Measurements from ENCODE around the gene RAB31.

Gene RAB31

DNA sequence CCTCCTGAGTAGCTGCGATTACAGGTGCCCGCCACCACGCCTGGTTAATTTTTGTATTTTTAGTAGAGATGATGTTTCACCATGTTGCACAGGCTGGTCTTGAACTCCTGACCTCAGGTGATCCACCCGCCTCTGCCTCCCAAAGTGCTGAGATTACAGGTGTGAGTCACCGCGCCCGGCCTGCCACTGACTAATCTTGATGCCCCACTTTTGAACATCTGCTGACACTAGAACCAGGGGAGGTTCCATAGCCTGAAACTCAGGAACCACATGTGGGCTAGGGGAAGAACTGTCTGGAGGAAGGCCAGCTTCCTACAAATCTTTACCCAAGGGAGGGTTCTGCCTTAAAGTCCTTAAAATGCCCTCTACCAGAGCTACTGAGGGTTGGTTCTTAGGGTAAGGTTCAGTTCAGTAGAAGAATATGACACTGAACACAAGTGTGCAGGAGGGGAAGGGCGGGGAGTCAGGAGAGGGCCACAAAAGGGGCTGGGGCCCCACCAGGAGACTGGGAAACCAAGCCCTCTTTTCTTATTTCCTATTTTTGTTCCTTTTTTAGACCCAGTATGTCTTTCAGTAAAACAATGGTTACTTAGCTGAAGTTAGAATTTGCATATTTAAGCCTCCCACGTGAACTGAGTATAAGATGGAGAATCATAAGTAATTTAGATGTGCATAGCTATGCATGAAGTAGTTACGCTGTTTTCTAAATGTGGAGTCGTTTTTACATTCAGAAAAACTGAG is 6.3 kb upstream of the RAB31 start:
- TF ChIP-seq GATA3 (IDR thresholded peaks at IDR 0.05; ENCODE audit: low read depth, low read length): no peak
- no peak for TF ChIP-seq GATA2 (IDR thresholded peaks at IDR 0.05; ENCODE audit: low read depth, low read length)

DNA sequence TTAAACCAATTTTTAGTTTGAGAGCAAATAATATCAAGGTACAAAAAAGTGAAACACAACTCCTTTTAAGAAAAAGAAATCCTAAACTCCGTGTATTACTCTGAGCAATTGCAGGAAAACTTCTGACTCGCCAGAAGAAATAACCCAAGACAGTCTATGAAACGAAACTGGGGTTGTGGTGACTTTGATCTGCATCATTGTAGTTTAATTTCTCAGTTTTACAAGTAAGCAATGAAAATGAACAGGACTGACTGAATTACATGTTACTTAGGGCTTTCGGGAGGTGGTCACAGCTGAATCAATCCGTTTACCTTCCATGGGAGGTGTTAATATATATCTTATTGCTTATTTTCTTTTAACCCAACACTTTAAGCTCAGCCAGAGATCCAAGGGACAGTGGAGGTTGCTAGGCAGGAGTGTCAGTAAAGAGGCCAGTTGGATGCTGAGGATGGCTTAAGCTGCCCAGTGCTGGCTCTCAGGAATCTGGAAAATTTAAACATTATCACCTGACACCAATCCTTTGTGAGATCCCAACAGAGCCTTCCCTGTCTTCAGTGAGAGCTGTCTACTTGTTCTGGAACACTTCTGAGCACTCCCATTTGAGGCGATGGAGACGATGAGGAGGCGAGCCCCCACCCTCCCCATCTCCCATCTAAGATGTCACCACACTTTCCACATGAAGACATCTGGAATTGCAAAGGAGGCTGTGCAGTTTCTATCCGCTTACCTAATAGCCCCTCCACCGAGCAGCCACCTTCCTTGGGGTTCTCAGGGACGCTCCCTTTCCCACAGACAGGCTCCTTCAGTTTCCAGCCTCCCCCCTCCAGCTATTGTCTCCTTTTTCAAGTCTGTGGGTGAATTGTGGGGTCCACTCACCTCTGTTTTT is 3.6 kb upstream of the RAB31 start:
- TF ChIP-seq GATA2 (IDR thresholded peaks at IDR 0.05; ENCODE audit: low read depth, low read length) (no peak), GATA3 (IDR thresholded peaks at IDR 0.05; ENCODE audit: low read depth, low read length) (no peak)

DNA sequence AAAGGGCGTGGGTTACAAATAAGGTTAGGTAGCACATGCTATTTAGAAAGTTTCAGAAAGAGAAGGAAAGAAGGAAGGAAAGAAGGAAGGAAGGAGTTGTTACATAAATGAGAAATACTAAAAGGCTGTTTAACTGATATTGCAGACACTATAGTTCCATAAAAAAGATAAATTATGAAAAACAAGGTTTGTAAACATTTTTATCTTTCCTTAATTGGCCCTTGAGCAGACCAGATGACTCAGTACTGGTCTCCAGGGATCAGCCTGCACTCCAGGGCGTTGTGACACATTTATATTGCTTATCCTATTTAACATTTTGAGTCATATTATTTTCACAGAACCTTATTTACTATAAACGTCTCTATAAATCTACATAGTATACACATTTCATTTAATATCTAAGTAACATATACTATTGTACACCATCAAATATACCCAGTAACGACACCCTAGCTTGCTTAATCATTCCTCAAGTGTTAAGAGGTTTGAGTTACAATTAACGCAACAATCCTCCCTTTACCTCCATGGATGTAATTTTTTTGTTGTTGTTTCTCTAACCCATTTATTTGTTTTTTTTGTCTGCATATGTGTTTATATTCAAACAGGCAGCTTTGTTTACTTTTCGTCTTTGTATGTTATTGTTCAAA is 2.8 kb upstream of the RAB31 start:
- no peak for TF ChIP-seq GATA2 (IDR thresholded peaks at IDR 0.05; ENCODE audit: low read depth, low read length)
- TF ChIP-seq GATA3 (IDR thresholded peaks at IDR 0.05; ENCODE audit: low read depth, low read length): no peak

DNA sequence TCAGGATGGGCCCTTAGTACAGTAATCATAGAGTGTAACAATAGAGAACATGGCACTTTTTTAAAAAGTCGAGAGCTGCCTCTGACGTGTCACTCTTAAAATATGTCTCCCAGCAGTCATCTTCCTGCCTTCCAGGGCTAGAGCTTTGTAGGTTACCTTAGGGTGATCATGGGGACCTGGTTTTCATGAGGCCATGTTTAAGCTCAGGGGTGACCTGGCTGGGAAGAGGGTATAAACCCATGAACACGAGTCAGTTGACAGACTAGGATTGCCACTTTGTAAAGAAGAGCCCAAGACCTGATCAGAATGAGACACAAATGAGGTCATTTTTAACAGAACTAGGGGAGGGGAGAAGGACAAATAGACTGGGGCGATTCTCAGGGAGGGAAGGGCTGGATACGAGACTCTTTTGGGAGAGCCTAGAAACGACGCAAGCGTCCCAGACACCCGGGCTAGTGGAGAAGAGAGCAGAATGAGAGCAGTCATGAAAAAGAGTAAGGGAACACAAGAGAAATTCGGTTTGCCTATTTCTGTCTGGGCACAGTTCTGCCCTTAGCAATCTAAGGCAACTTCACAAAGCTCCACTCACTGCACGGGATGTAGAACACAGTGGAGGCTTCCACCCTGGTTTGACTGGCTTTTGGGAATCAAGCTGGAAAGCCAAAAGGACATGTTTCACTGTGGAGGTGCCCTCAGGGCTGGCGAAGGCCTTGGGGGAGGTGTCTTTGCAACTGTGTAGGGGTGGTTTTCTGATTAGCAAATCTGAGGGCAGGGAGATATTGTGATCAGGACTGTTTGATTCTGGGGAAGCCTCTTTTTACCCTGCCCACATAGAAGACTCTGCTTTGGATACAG is 1.8 kb upstream of the RAB31 start:
- TF ChIP-seq GATA3 (IDR thresholded peaks at IDR 0.05; ENCODE audit: low read depth, low read length) (no peak), GATA2 (IDR thresholded peaks at IDR 0.05; ENCODE audit: low read depth, low read length) (no peak)

DNA sequence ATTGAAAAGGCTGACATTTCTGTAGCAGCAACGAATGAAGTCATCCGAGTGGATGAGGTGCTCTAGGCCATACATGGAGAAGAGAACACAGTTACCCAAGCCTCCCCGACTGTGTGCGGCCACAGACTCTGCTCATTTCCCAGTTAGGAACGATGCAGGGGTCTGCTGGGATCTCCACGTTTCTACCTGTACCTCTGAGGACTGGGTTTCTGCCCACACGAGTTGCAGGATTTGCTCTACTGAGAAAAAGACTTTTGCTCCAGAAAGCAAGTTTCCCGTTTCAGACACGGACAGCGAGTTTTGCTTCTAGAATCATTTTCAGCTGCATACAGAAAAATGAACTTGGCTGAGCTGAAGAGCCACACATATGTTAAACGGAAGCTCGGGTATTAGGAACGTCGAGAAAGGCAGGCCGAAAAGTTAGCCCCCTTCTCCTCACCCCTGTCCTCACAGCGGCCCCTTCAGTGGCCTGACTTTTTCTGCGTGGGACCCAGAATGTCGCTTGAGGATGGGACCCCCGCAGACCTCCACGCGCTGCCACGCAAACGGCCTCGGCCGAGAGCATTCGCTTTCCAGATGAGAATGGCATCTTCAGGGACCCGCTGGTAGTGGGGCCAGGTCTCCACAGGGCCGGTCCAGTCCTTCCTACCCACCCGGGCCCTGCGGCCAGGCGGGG is 582 bp upstream of the RAB31 start:
- TF ChIP-seq GATA2 (IDR thresholded peaks at IDR 0.05; ENCODE audit: low read depth, low read length) (no peak), GATA3 (IDR thresholded peaks at IDR 0.05; ENCODE audit: low read depth, low read length) (no peak)

DNA sequence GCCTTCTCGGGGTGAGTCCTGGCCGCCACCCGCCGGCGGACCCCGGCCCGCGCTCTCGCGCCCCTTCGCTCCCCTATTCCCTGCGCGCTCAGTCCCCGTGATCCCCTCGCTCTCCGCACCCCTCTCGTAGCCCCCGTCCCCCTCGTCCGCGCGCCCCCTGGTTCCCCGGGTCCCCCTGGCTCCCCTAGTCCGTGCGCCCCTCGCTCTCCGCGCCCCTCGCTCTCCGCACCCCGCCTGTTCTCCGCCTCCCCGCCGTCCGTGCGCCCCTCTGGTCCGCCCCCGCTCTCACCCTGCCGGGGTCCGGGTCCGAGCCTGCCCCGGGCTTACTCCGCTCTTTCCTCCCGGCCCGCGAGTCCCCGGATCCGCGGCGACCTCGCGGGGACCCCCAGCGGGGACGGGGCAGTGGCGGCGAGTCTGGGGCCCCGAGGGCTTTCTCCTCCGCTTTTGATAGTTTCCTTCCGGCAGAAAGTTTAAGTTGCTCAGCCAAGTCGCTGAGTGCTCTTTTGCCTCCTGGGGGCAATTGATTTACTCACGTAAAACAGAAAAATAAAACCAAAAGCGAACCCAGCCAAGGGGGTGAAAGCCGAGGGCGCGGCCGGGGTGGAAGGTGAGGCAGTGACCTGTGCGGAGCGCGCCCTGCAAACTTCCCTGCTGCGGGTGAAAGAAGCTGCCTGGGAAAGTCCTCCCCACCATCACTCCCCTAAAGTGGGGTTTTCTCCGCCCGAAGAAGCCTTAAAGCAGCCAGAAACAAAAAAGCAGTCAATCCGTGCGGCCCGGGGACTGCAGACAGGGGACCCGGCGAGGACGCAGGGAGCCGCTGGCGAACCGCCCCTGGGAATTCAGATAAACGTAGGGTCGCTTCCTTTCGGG is 568 bp downstream of the RAB31 start:
- TF ChIP-seq GATA3 (IDR thresholded peaks at IDR 0.05; ENCODE audit: low read depth, low read length) (no peak), GATA2 (IDR thresholded peaks at IDR 0.05; ENCODE audit: low read depth, low read length) (no peak)

DNA sequence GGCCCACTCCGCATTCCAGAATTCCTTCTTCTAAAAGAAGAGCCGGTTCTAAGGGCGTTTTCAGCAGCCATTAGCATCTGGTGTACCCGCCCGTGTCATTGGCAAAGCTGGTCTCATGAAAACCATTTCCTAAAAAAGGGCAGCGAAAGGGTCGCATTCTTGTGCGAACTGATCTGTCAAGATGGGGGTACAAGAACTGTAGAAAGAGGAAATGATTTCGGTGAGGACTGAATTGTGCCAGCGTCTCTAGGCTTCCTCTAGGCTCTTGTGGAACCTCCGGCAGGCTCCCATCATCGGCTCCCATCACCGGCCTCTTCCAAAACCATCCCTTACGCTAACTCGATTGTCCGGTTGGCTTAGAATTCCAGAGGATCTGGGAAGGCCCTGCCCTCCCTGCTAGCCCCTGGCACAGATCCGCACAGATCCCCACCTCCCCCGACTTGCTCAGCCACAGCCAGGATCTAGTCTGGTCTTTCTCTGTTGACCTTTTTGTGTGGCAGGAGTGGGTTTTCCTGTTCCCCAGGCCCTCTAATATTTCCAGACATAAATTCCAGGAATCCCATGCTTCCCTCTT is 1.3 kb downstream of the RAB31 start:
- TF ChIP-seq GATA3 (IDR thresholded peaks at IDR 0.05; ENCODE audit: low read depth, low read length) (no peak), GATA2 (IDR thresholded peaks at IDR 0.05; ENCODE audit: low read depth, low read length) (no peak)

DNA sequence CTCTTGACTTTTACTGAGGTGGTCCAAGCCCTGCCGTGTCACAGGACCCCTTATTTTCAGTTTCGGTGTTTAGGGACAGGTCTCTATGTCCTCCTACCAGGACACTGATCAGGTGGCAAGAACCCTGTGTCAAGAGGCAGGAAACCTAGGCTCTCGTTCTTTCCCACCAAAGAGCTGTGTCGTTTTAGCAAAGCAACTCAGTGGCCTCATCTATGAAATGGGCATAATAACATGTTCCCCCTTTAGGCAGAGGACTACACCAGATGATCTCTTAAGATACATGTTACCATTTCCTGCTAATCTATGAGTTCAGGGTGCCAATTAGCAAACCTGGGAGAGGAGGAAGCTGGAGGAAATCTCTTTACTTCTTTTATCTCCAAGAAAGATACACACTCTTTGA is 1.9 kb downstream of the RAB31 start:
- TF ChIP-seq GATA2 (IDR thresholded peaks at IDR 0.05; ENCODE audit: low read depth, low read length): no peak
- no peak for TF ChIP-seq GATA3 (IDR thresholded peaks at IDR 0.05; ENCODE audit: low read depth, low read length)

DNA sequence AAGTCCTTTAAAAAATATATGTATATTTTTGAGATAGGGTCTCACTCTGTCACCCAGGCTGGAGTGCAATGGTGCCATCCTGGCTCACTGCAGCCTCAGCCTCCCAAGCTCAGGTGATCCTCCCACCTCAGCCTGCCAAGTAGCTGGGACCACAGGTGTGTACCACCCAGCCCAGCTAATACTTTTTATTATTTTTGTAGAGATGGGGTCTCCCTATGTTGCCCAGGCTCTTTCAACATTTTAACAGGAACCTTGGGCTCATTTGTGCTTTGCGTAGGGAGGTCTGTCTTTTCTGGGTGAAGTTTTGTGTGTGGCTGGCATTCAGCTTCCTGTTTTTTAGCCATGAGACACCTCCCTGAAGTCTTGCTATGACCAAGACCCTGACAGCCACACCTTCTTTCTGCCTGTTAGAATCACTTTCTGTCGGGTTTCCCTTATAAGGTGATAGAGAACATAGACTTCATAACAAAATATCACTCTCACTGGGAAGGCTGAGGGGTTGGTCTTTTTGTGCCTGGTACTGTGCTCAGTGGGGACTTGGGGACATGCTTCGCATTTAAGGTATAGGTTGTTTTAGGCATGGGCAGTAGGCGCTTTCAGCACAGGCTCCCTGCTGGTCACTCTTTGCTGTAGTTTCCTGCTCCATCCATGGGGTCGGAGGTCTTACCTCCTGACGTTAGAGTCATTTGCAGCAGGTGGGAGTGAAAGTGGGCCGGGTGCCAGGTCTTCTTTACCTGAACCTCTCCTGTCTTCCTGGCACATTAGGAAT is 3.4 kb downstream of the RAB31 start:
- TF ChIP-seq GATA3 (IDR thresholded peaks at IDR 0.05; ENCODE audit: low read depth, low read length) (no peak), GATA2 (IDR thresholded peaks at IDR 0.05; ENCODE audit: low read depth, low read length) (no peak)

DNA sequence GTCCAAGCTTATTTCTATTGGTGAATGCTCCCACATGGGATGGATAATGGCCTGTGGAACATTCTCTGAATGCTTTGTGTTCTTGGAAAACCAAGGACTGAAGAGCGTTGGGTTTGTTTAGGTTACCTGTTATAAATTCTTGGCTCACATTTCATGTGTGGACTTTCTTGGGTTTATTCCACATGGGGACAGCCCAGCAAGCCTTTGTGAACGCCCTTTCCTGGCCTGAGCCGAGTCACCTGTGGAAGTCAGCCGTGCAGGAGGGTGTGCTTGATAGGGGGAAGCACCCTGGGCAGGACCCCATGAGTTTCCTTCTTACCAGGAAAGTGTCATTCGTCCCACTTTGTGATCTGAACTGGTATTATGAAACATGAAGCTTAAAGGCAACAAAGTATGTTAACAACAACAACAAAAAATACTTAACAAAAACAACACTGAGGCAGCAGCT is 4.1 kb downstream of the RAB31 start:
- TF ChIP-seq GATA3 (IDR thresholded peaks at IDR 0.05; ENCODE audit: low read depth, low read length) (no peak), GATA2 (IDR thresholded peaks at IDR 0.05; ENCODE audit: low read depth, low read length) (no peak)

DNA sequence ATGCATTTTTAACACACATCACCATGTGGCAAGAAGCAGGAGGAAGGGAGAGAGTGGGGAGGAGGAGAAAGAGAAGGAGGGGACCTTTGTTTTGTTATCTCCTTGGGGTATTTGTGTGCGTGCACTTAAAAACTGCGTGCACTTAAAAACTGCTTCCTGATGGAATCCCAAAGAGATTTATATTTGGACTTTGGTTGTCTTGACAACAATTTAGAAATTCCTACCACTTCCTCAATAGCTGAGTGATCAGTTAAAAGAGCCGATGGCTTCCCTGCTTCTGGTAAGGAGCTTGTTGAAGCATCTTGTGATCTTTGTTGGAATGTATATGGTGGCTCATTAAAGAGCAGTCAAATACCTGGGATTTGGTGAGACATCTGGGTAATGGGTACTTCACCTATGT is 4.5 kb downstream of the RAB31 start:
- TF ChIP-seq GATA3 (IDR thresholded peaks at IDR 0.05; ENCODE audit: low read depth, low read length) (no peak), GATA2 (IDR thresholded peaks at IDR 0.05; ENCODE audit: low read depth, low read length) (no peak)
